ENCODE results near the gene KRTAP19-2. TPM values are rescaled to one million over a fixed set of nuclear protein-coding genes. Genes with fewer than 3 reads are reported as not detected.

The KRTAP19-2 gene
- total and polyA plus RNA-seq, 2 donors (not counting 3 experiments of a cell fraction or from before 2014, with no cell fraction given) = not detected

DNA sequence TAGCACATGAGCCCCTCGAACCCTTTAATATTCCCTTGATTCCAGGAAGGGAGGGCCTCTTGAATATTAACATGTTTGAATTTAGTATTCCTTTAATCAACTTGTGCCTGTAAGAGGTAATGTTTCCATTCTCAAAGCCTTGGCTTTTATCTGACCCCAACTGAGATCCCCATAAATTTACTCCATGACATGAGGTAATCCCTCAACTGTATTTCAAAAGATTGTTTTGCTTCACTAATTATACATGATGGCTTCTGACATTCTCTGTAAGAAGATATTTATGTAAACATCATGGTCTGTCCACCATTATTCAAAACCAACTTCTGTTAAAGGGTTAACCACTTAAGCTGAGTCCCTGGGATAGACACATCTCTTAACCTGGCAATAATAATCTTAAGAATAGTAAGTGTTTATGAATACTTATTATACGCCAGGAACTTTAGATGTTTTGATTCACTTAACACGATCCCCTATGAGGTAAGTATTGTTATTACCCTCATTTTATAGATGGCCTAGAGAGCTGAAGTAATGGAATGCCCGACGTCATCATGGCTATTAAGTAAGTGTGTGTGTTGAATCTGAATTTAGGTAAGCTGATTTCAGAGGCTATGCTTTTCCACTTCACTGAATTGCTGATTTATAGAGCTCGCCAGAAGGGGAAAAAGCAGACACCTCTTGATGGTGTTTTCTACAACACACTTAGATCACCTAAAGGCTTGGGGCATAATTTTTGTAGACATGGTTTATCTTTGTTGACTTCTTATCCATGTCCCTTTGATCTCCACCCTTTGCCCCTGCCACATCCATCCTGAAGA is 18.1 kb downstream of the KRTAP19-2 start:
- no peak overlapping the region for H3K4me2 ChIP-seq (ENCODE audit: insufficient read depth, low read length)
- no peaks in the 10 kb centered on the region for H3K9me1 ChIP-seq (replicated peaks; ENCODE audit: control insufficient read depth, extremely low read depth, insufficient read depth, low read length)
- no peak overlapping the region for H2AFZ ChIP-seq (ENCODE audit: low read depth, low read length)
- no peaks in the 10 kb centered on the region for H4K20me1 ChIP-seq (replicated peaks; ENCODE audit: control insufficient read depth, extremely low read depth, insufficient read depth, low read length)
- no peak overlapping the region for H3K9ac ChIP-seq (replicated peaks; ENCODE audit: extremely low read depth, insufficient read depth, low read length)
- CTCF ChIA-PET = no interaction called here
- TF ChIP-seq POLR2AphosphoS5 (IDR thresholded peaks at IDR 0.05; ENCODE audit: insufficient read depth, low read depth, low read length) (no peak), EZH2 (IDR thresholded peaks at IDR 0.05; ENCODE audit: borderline replicate concordance, low read depth, low read length, severe bottlenecking) (no peak), JUN (IDR thresholded peaks at IDR 0.05; ENCODE audit: borderline replicate concordance, insufficient read depth, insufficient read length, low read depth) (no peak), MYC (IDR thresholded peaks at IDR 0.05; ENCODE audit: low read depth, low read length) (no peak), GATA2 (IDR thresholded peaks at IDR 0.05; ENCODE audit: insufficient read depth, insufficient read length, low read depth, low read length) (no peak), POLR2A (IDR thresholded peaks at IDR 0.05; ENCODE audit: low read depth, low read length) (no peak)
- TF ChIP-seq, protein P1, sequence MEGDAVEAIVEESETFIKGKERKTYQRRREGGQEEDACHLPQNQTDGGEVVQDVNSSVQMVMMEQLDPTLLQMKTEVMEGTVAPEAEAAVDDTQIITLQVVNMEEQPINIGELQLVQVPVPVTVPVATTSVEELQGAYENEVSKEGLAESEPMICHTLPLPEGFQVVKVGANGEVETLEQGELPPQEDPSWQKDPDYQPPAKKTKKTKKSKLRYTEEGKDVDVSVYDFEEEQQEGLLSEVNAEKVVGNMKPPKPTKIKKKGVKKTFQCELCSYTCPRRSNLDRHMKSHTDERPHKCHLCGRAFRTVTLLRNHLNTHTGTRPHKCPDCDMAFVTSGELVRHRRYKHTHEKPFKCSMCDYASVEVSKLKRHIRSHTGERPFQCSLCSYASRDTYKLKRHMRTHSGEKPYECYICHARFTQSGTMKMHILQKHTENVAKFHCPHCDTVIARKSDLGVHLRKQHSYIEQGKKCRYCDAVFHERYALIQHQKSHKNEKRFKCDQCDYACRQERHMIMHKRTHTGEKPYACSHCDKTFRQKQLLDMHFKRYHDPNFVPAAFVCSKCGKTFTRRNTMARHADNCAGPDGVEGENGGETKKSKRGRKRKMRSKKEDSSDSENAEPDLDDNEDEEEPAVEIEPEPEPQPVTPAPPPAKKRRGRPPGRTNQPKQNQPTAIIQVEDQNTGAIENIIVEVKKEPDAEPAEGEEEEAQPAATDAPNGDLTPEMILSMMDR (IDR thresholded peaks at IDR 0.05; ENCODE audit: extremely low read depth in 1 of 2, insufficient read depth in 1 of 2, low read depth in 1 of 2, low read length in 2 of 2) = no peak
- TF ChIP-seq, protein P2, sequence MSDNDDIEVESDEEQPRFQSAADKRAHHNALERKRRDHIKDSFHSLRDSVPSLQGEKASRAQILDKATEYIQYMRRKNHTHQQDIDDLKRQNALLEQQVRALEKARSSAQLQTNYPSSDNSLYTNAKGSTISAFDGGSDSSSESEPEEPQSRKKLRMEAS (IDR thresholded peaks at IDR 0.05; ENCODE audit: insufficient read depth, insufficient read length) = no peak
- H3K36me3 ChIP-seq (ENCODE audit: control insufficient read depth in 2 of 2, extremely low read depth in 1 of 2, insufficient read depth in 2 of 2, low read length in 2 of 2) = no peaks in the 10 kb centered on the region
- no peak for DNase-seq (ENCODE audit: low read depth, low spot score)
- peaks cover 6% of the 10 kb centered on the region for H3K9me3 ChIP-seq (replicated peaks; ENCODE audit: control insufficient read depth, insufficient read depth, low read length)
- H3K4me3 ChIP-seq (replicated peaks in 1 of 3; ENCODE audit: insufficient read depth in 1 of 3, low read depth in 1 of 3, low read length in 3 of 3) = no peak overlapping the region
- dilution Hi-C loops (cut with MboI; ENCODE audit: extremely low pct_ligation_motif_present, low sequenced_read_pairs) = no loop called here
- H3K4me1 ChIP-seq (ENCODE audit: control insufficient read depth, extremely low read depth, insufficient read depth, low read length) = no peaks in the 10 kb centered on the region
- no peaks in the 10 kb centered on the region for H3K27me3 ChIP-seq (ENCODE audit: control insufficient read depth in 2 of 2, insufficient read depth in 2 of 2, low read length in 2 of 2)
- intact Hi-C loops (cut with micrococcal nuclease) = no loop called here
- POLR2A ChIA-PET = no interaction called here
- H3K27ac ChIP-seq (ENCODE audit: insufficient read depth, low read depth, low read length) = no peak overlapping the region
- BruUV-seq (replicated peaks) = no TSS peak
- FAIRE-seq = no peak
- no peaks in the 10 kb centered on the region for H3K79me2 ChIP-seq (ENCODE audit: control insufficient read depth, insufficient read depth, low read length)
